ENCODE results near the gene SIK3.
"Not testable (repeated sequence)": the region's sequence is repeated elsewhere in the genome, so short reads cannot be mapped to it uniquely, and the experiment has no call there.

The SIK3 gene

DNA sequence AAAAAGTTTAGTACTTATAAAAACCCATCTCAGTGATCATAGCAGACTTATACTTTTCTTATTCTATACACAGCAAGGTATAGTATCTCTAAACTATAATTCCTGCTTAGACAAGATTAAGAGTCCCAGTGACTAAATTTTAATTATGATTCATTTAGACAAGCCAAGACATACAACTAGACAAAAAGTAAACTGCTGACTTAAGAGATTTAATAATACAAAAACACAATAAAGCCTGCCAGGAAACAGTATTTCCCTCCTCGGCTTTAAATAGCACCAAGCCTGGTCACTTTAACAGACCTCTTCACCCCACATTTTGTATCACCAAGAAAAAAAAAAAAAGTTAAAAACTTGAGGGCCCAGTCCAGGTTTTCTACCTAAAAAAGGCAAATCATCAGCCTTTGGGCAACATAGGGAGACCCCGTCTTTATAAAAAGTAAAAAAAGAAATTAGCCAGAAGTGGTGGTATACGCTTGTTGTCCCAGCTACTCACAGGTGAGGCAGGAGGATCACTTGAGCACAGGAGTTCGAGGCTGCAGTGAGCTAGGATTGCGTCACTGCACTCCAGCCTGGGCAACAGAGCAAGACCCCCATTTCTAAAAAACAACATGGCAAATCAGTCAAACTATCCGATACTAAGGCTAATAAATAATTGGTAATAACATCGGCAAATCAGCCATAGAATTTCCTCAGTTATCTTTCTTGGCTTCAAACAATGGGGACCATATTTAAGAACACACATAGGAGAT lies 53.8 kb downstream of the SIK3 start:
- DNase-seq: no peak

DNA sequence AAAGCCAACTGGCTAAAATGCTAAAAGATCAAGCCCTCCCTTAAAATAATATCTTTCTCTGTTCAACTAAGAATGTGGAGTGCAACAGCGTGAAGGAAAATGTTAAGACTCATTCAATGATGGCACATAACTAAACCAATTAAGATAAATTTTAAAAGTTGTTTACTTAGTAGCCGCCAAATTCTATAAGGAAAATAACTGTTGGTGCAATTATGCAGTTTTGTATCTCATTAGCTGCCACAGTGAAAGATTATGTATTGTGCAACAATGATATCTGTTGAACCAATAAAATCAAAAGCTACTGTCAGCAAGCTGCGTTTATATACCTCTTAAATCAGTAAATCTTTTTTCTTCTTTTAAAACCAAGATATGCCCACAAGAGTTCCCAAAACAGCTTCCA lies 55.5 kb downstream of the SIK3 start:
- no peak for DNase-seq

DNA sequence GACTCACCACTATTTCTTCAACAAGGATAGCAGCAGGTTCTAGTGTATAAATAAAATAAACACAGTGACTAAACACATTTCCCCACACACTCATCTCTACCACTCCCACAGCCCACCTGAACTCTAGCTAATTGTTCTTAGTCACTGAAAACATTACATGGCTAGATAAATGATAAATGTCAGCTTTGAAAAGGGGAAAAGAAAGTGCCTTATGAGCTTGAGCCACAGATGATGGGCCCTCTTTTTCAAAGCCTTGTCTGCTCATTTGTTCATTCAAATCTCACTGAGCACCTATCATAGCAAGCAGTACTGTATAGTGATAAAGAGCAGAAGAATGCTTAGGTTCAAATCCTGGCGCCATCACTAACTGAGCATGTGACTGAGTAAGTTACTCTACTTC lies 58.3 kb downstream of the SIK3 start:
- DNase-seq: peak in 1 of 5 experiments; percentile 31

DNA sequence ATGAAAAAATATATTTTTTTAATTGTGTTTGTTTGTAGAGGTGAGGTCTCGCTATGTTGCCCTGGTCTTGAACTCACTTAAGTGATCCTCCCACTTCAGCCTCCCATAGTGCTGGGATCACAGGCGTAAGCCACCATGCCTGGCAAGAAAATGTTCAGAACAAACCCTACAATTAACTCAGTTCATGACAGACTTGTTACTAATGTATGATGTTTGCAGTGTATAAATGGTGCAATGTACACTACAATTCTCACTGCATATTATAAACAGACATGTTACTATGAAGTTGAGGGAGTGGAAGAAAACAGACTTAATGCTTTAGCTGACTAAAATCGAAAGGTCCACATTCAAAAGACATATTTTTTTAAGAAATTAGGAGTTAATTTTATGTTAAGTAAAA lies 59.0 kb downstream of the SIK3 start:
- no peak for DNase-seq

DNA sequence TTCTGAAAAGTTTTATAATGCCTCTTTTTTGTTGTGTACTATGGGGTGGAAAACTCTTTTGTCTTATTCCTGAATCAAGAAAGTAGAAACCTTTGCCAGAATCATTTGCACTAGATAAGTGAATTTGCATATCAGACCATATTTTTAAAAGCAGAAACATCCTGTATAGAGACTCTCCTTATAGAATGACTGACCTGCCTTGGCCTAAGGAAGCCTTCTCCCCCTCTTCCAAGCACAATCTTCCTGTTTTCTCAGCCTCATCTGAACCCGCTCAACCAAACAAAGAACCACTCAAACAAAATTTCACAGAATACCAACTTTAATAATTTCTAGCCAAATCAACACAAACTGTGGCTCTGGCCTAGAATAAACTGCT lies 60.3 kb downstream of the SIK3 start:
- peak in 1 of 5 experiments; percentile 13 for DNase-seq

- peak in 2 of 5 experiments; percentile 16 to 42 for DNase-seq
These were observed 60.8 kb downstream of the SIK3 start for GRCh38 chr11:117037279-117037974.

GRCh38 chr11:117034901-117035300 lies 63.3 kb downstream of the SIK3 start:
- DNase-seq: no peak

GRCh38 chr11:117026593-117027330 lies 71.5 kb downstream of the SIK3 start:
- DNase-seq: peak in 1 of 5 experiments; percentile 75

- not testable (repeated sequence) for DNase-seq
These were observed 74.5 kb downstream of the SIK3 start for GRCh38 chr11:117023707-117024106.

DNA sequence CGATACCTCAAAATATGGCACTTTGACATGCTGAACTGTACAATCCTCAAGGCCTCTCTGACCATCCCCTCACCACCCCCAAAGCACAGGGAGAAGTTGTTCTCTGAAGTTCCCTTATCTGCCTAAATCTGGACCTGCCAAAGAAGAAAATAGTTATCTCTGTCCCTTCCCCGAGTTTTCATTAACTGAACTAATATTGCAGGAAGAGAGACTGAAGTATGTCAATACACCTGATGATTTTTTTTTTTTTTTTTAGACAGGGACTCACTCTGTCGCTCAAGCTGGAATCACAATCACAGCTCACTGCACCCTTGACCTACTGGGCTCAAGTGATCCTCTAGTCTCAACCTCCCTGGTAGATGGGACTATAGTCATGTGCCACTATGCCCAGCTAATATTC lies 75.0 kb downstream of the SIK3 start:
- DNase-seq: no peak

DNA sequence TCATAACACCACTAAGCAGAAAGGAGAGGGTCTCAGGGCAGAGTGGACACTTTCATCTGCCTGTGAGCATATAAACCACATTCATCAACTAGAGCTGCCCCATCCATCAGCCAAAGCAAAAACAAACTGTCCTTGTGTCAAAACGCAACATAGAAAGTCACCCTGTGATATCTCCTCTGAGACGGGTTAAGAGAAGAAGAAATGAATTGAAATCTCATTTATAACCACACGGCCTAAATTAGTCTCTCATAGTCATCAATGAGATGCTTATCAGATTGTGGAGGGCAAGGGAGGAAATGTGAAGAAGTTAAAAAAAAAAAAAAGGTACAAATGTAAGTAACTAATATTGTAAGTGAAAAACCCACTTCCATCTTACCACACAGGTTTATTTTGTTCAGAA lies 75.7 kb downstream of the SIK3 start:
- DNase-seq: peak in 2 of 5 experiments; percentile 40 to 92

GRCh38 chr11:117020869-117021564 lies 77.2 kb downstream of the SIK3 start:
- DNase-seq: peak in 1 of 5 experiments; percentile 54

DNA sequence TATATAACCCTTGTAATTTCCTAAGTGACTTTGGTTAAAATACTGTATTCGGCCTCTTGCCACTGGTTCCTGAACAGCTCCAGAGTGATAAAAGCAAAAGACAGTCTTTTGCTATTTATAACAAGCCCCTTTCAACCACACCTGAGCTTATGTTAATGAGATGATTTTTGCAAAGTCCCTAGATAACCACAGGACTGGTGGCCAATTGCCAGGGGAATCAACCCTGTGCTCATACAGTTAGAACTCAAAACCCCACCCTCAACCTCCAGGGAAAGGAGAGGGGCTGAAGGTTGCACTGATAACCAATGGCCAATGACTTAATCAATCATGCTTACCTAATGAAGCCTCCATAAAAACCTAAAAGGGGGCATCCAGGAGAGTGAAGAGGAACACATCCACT lies 77.9 kb downstream of the SIK3 start:
- no peak for DNase-seq

DNA sequence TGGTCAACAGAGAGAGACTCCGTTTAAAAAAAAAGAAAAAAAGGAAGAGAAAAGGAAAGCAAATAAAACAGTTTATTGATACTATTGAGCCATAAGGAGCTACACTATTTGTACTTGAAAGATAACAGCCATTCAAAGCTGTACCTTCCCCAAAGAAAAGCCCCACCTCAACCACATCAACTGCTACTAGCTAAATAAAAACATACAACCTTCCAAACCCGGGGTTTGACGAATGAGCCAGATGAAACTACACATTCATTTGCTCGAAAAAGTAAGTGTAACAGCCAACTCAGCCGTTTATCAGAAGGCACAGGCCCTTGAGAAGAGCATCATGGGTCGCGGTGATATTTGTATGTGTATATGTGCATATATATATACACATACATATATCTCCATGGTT lies 78.4 kb downstream of the SIK3 start:
- DNase-seq: peak in 1 of 5 experiments; percentile 76

- no peak for DNase-seq
These were observed 80.8 kb downstream of the SIK3 start for GRCh38 chr11:117017456-117017855.

- DNase-seq: no peak
These were observed 81.5 kb downstream of the SIK3 start for GRCh38 chr11:117016747-117017146.

DNA sequence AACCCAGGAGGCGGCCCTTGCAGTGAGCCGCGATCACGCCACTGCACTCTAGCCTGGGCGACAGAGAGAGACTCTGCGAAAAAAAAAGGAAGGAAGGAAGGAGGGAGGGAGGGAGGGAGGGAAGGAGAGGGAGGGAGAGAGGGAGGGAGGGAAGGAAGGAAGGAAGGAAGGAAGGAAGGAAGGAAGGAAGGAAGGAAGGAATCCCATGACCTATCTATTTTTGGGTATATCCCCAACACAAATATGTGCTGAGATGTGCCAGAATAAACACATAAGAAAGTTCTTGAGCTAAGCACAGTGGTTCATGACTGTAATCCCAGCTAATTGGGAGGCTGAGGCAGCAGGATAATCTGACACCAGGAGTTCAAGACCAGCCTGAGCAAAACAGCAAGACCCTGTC lies 82.0 kb downstream of the SIK3 start:
- no peak for DNase-seq

DNA sequence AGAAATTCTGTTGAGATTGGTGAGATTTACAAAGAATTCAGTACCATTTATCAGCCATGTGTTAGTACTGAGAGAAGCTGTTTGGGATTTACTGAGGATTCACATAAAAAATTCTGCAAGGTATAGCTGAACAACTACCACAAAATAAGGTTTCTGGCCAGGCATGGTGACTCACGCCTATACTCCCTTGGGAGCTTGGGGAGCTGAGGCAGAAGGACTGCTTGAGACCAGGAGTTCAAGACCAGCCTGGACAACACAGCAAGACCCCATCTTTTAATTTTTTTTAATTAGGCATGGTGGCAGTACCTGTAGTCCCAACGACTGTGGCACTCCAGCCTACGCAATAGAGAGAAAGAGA lies 86.7 kb downstream of the SIK3 start:
- no peak for DNase-seq

DNA sequence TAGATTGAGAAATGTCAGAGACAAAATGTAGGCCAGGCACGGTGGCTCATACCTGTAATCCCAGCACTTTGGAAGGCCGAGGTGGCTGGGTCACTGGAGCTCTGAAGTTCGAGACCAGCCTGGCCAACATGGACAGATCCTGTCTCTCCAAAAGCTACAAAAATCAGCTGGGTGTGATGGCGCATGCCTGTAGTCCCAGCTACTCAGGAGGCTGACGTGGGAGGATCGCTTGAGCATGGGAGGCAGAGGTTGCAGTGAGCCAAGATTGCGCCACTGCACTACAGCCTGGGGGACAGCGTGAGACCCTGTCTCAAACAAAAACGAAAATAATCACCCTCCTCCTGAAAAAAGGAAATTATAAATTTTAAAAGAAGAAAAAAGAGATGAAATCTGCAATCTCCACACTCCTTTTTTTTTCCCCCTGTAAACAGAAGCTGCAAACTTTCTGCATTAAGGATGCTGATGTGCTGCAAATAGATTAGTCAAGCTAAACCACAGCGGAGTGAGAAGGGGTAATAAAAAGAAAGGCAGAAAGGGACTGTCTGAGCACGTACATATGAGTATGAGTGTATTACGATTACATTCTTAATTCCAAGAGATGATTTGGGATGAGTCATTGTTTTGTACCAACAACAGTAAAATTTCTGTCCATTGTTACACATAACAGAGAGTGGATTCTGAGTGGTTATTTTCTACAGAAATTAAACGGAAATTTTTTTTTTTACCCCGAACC lies 87.3 kb downstream of the SIK3 start:
- peak in 1 of 5 experiments; percentile 85 for DNase-seq

- no peak for DNase-seq
These were observed 88.2 kb downstream of the SIK3 start for GRCh38 chr11:117009905-117010605.

DNA sequence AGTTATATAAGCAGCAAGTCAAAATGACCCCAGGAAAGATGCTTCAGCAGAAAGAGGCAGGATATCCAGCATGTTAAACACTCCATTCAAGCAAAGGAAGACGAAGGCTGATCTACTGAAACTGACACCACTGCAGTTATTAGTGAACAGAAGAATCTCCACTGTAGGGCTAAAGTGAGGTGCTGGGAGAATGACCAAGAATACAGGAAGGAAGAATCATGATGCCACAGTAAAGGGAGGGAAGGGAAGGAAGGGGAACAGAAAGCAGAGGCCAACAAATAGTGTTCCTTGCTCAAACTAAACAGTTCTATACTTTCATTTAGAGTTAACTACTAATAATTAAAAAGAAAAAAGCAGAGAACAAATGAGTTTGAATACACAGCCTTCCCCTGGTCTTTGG lies 92.5 kb downstream of the SIK3 start:
- DNase-seq: no peak

Measured in T-helper 2 cell (primary cell).